HG03045 (cell line): Measurements from ENCODE around the gene TMPRSS6.

Experiments used
- ATAC-seq: cut with Tn5 transposase; IDR thresholded peaks from one replicate; pipeline ENCODE4 v1.9.1; 2021; ENCODE audit warnings: mild to moderate bottlenecking, moderate library complexity; ENCODE audit not compliant: unreplicated experiment

TMPRSS6 gene

DNA sequence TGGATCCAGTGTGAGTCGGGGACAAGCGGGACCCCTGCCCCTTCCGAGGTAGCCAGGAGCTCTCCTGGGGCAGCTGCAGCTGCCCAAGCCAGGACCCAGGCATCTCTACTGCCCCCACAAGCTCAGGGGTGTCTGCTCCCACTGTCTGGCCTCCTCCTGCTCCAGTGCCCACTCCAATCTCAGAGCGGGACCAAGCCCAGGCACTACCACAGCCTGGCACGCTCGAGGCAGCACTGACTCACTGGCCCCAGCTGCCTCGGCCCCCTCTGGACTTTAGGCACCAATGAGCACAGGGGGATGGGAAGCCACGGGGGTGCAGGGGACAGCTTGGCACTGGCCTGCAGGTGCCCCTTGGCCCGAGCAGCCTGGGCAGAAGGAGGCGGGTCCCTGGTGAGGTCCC is 32.0 kb upstream of the TMPRSS6 start:
- ATAC-seq = no peak

DNA sequence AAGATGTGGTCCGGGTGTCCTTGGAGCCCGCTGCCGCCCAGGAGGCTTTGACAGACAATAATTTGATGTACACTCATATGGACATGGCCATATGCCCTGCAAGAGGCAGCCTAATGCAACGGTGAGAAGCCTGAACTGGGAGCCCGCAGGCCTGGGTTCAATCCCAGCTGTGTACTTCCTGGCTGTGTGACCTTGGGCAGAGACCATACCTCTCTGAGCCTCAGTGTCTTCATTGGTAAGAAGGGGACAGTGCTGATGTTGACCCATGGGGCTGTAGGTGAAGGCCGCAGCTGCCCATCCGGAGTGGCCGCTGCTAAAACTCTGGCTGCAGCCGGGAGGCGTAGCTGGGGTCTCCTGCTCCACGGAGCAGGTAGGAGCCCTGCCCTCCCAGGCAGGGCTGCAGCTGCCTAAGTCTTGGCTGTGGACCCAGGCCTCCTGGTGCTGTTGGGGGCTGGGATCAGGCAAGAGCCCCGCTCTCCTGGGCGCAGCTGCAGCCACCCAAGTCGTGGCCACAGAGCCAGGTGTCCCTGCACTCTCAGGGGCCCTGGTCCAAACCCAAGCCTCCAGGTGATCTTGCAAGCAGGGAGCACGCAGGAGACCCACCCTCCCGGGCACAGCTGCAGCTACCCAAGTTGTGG is 31.3 kb upstream of the TMPRSS6 start:
- no peak for ATAC-seq

- ATAC-seq = no peak
Measured at GRCh38 chr22:37139762-37140161, 30.2 kb upstream of the TMPRSS6 start.

DNA sequence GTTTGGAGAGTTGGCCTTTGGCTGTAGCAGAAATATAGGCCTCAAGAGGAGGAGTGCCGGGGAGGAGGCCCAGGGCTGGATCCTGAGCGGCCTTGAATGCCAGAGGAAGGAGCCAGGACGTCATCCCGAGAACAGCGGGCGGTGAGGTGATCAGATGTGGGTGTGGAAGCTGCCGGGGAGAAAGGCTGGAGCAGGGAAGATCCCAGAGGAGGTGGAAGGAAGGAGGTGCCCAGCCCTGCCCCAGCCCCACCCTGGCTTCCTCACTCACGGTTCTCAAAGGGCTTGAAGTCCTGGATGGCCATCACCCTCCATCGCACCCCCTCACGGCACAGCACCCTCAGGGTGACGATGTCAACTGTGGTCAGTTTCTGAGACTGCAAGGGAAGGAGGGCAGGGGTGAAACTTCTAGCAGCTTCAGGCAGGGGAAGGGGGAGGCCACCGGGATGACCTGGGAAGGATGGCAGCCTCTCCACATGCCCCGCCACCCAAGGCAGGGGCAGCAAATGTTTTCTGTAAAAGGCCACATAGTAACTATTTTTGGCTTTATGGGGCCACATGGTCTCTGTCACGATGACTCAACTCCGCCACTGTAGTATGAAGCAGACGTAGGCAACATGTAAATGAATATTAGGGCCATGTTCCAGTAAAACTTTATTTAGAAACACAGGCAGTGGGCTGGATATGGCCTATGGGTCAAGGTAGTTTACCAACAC is 29.5 kb upstream of the TMPRSS6 start:
- no peak for ATAC-seq

- no peak for ATAC-seq
Measured at GRCh38 chr22:37137903-37138665, 28.6 kb upstream of the TMPRSS6 start.

DNA sequence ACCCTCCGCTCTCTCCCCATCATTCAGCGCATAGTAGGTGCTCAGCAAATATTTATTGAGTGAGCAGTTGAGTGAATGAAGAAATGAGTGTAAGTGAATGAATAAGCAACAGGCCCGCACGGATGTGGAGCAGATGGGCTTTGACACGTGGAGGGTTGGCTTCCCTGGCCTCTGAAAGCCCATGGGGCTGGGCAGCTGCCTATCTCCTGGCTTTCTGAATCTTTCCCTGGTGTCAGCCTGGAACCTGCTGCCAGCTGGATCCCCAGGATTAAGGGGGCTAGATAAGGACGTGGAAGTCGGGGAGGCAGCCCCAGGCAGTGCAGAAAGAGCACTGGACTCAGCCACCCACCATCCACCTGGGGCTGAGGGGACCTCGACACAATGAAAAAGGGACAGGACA is 27.6 kb upstream of the TMPRSS6 start:
- no peak for ATAC-seq

- ATAC-seq = no peak
Measured at GRCh38 chr22:37135023-37135422, 25.5 kb upstream of the TMPRSS6 start.

- no peak for ATAC-seq
Measured at GRCh38 chr22:37133304-37134018, 23.9 kb upstream of the TMPRSS6 start.

DNA sequence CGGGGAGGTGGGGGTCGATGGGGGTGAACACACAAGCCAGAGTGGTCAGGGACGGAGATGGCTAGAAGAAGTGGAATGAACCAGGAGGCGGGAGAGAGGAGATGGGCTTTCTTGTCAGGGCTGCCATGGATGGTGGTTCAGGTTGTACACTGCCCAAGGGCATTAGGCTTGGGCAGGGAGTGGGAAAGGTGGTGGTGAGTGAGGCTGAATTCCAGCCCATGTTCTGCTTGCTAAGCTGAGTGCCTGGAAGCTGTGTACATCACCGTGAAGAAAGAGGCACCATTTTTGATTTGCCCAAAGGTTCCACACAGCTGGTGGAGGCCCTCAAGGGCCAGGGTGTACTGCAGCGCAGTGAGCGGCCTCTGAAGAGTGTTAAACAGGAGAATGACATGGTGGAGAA is 23.3 kb upstream of the TMPRSS6 start:
- ATAC-seq = no peak

GRCh38 chr22:37129866-37130441 is 20.4 kb upstream of the TMPRSS6 start:
- no peak for ATAC-seq

- no peak for ATAC-seq
Measured at GRCh38 chr22:37128555-37129281, 19.2 kb upstream of the TMPRSS6 start.

- ATAC-seq = no peak
Measured at GRCh38 chr22:37127350-37127878, 17.9 kb upstream of the TMPRSS6 start.

DNA sequence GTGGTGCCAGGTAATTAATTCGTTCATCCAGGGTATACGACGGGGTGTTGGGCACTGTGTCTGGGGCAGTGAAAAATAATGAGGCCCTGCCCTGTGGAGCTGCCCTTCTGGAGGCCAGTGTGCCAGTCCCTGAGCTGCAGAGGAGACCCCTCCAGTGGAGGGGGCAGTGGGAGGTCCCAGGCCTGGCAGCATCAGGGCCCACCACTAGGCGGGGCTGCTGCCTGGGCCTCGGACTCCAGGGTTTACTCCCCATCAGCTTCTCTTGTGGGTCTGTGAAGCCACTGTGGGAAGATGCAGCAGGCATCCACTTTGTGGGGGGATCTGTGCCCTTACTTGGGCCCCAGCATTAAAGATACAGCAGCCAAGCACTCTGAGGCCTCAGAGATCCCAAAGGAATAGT is 17.4 kb upstream of the TMPRSS6 start:
- ATAC-seq = no peak

- ATAC-seq = no peak
Measured at GRCh38 chr22:37126383-37126782, 16.9 kb upstream of the TMPRSS6 start.

DNA sequence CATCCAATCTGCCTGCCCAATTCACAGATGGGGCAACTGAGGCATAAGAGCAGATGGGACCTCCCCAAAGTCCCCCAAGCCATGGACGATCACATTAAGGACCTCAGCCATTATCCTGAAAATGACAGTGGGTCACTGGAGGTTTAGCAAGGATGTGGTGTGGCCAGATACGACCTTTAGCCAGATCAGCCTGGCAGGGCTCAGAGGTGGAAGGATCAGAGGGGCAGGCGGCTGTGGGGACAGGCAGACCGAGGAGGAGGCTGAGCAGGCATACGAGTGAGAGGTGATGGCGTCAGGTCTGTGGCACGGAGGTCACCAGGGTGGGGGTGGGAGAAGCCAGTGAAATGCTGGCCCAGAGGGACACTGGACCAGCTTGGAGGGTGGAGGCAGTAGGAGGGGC is 14.1 kb upstream of the TMPRSS6 start:
- no peak for ATAC-seq

DNA sequence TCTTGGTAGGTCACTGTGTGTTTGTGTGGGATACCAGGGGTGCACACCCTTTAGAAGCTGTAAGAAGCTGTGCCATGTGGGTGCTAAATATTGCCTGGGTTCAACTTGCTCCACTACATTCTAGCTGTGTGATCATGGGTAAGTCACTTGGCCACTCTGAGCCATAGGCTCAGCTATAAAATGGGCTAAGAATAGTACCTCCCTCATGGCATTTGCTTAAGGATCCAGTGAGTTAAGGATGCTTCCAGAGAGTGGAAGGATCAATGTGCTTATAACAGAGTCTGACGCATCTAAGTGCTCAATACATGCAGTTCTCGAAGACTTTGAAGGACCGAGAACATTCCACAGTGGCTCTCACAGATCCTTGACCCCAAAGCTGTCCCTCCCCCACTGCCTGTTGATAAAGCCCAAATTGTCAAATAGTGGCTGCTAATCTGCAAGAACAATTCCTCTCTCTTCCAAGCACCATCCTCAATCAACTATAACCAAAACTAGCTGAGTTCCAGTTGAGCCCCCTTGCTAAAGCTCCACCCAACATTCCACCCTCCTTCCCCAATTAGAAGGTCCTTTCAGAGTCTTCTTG is 13.2 kb upstream of the TMPRSS6 start:
- no peak for ATAC-seq

- ATAC-seq = peak; percentile 81
Measured at GRCh38 chr22:37121887-37122591, 12.5 kb upstream of the TMPRSS6 start.

DNA sequence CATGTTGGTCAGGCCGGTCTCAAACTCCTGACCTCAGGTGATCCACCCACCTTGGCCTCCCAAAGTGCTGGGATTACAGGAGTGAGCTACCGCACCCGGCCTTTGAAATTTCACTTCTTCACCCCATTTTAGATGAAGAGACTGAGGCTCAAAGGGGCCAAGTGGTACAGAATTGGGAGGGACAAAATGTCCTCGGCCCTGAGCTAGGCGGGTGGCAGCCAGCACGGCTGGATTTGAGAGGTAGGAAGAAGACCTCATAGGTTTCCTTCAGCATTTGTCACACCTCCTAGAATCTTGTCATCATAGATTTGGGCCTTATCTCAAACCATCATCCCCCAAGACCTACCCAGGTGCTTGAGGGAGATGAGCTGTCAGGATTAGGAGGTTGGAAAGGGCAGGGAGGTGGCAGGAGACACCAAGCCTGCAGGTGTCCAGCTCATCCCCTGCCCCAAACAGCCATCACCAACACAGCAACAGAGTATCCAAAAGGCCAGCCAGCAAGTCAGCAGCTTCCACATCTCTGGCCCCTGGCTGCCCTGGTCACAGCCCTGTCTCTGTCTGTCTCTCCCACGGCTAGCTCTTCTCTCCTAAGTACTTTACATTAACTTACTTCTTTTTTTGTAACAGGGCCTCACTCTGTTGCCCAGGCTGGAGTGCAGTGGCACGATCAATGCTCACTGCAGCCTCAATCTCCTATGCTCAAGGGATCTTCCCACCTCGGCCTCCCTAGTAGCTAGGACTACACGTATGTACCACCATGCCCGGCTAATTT is 11.2 kb upstream of the TMPRSS6 start:
- no peak for ATAC-seq
